Endodermal cell (in vitro differentiated cells): Measurements from ENCODE around the gene CNTLN. TPM values are rescaled to one million over a fixed set of nuclear protein-coding genes. Genes with fewer than 3 reads are reported as not detected.

ENCODE experiments used
- DNase-seq: peaks from one replicate; pipeline ENCODE4 v3.0.0-alpha.2; 2017
- H3K27ac ChIP-seq: 2 replicates; pipeline ENCODE4 v1.5.1; 2013; ENCODE audit warnings: mild to moderate bottlenecking, low read depth, low read length, moderate library complexity
- H3K27me3 ChIP-seq: 2 replicates; pipeline ENCODE4 v1.6.1; 2013; ENCODE audit warnings: mild to moderate bottlenecking, low read length, moderate library complexity; ENCODE audit not compliant: insufficient read depth, control insufficient read depth, poor library complexity, severe bottlenecking
- H3K36me3 ChIP-seq: 2 replicates; pipeline ENCODE4 v1.7.0; 2013; ENCODE audit warnings: mild to moderate bottlenecking, low read length, moderate library complexity; ENCODE audit not compliant: control insufficient read depth, insufficient read depth
- H3K4me1 ChIP-seq: one replicate; pipeline ENCODE4 v1.7.0; 2013; ENCODE audit warnings: low read length; ENCODE audit not compliant: control insufficient read depth, insufficient read depth
- H3K4me3 ChIP-seq: 2 replicates; pipeline ENCODE4 v1.5.1; 2013; ENCODE audit warnings: mild to moderate bottlenecking, low read length, moderate library complexity
- H3K9ac ChIP-seq: 2 replicates; pipeline ENCODE4 v1.6.1; 2013; ENCODE audit warnings: mild to moderate bottlenecking, low read length, moderate library complexity; ENCODE audit not compliant: poor library complexity, severe bottlenecking; ENCODE audit errors: extremely low read depth
- H3K9me3 ChIP-seq: 2 replicates; pipeline ENCODE4 v1.6.1; 2013; ENCODE audit warnings: mild to moderate bottlenecking, low read length, moderate library complexity; ENCODE audit not compliant: control insufficient read depth
- H3K27ac Mint-ChIP-seq: 2 replicates; pipeline ENCODE4 v1.8.0; 2020; ENCODE audit warnings: mixed read lengths
- H3K27me3 Mint-ChIP-seq: 2 replicates; pipeline ENCODE4 v1.8.0; 2021; ENCODE audit warnings: mild to moderate bottlenecking, mixed read lengths; ENCODE audit not compliant: insufficient read depth
- H3K36me3 Mint-ChIP-seq: 2 replicates; pipeline ENCODE4 v1.8.0; 2020; ENCODE audit warnings: low read depth, mixed read lengths
- H3K4me1 Mint-ChIP-seq: 2 replicates; pipeline ENCODE4 v1.8.0; 2020; ENCODE audit warnings: mixed read lengths
- H3K4me3 Mint-ChIP-seq: 2 replicates; pipeline ENCODE4 v1.8.0; 2020; ENCODE audit warnings: mild to moderate bottlenecking, moderate library complexity, mixed read lengths
- H3K9me3 Mint-ChIP-seq: 2 replicates; pipeline ENCODE4 v1.8.0; 2020; ENCODE audit warnings: mild to moderate bottlenecking, mixed read lengths
- WGBS, 2 experiments: methylation state at CpG; one replicate each; pipeline versions ENCODE4 v1.1.5 to v1.1.7; 2013; ENCODE audit warnings: missing lambda C conversion rate in 2 of 2, mixed read lengths in 1 of 2; ENCODE audit not compliant: insufficient coverage in 1 of 2, insufficient read length in 1 of 2; 5-methylcytosine and 5-hydroxymethylcytosine counted together
- total RNA-seq, 2 donors: library from RNA; stranded (reverse); fragmentation: NEBNext Ultra II Directional in 1 of 2; extraction: Animal tissue kit (Norgen Biotek cat#: 25700) in 1 of 2; gene quantifications; 2 replicates in 1 of 2; 3 replicates in 1 of 2; pipeline ENCODE4 v1.2.1, GENCODE V29; 2021
- TF ChIP-seq, protein P1 (sequence below): fragments of 200-600 bp; sonication (generic); conservative IDR thresholded peaks from 2 replicates; pipeline ENCODE4 v1.5.0; 2021; ENCODE audit warnings: antibody characterized with exemption, mild to moderate bottlenecking

Gene CNTLN
- total RNA-seq, 2 donors from 2014 or later, result 12.4 to 13.7 TPM

DNA sequence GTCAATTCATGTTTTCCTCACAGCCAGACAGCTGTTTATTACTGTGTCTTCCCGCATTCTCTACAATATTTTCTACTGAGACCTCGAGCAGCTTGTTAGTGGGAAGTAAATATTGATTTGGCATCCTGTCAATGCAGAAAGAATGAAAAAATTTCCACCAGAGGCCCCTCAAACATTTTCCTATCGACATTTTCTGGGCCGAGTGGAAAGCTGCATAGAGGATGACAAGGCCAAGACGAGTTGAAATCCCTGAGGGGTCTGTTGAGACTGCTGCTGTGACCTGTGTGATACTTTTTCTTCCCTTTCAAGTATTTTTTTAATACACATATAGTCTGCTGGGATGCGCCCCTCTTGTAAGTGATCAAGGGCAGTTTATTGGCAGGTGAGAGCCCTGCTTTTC is 352.6 kb downstream of the CNTLN start:
- Mint-ChIP-seq H3K9me3 (no peaks in the 10 kb centered on the region), H3K36me3 (no peaks in the 10 kb centered on the region), H3K27ac (no peak overlapping the region), H3K4me1 (peaks cover 7% of the 10 kb centered on the region), H3K27me3 (no peaks in the 10 kb centered on the region), H3K4me3 (no peak overlapping the region)
- Histone ChIP-seq H3K4me3 (no peak overlapping the region), H3K36me3 (no peaks in the 10 kb centered on the region), H3K4me1 (no peaks in the 10 kb centered on the region), H3K27me3 (no peaks in the 10 kb centered on the region), H3K9ac (no peak overlapping the region), H3K9me3 (no peaks in the 10 kb centered on the region), H3K27ac (no peak overlapping the region)
- 86 to 90% methylated on average over 3 to 6 of the region's 6 CpGs for WGBS, 2 experiments
- TF ChIP-seq, protein P1, sequence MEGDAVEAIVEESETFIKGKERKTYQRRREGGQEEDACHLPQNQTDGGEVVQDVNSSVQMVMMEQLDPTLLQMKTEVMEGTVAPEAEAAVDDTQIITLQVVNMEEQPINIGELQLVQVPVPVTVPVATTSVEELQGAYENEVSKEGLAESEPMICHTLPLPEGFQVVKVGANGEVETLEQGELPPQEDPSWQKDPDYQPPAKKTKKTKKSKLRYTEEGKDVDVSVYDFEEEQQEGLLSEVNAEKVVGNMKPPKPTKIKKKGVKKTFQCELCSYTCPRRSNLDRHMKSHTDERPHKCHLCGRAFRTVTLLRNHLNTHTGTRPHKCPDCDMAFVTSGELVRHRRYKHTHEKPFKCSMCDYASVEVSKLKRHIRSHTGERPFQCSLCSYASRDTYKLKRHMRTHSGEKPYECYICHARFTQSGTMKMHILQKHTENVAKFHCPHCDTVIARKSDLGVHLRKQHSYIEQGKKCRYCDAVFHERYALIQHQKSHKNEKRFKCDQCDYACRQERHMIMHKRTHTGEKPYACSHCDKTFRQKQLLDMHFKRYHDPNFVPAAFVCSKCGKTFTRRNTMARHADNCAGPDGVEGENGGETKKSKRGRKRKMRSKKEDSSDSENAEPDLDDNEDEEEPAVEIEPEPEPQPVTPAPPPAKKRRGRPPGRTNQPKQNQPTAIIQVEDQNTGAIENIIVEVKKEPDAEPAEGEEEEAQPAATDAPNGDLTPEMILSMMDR, result no peak
- DNase-seq, result no peak

DNA sequence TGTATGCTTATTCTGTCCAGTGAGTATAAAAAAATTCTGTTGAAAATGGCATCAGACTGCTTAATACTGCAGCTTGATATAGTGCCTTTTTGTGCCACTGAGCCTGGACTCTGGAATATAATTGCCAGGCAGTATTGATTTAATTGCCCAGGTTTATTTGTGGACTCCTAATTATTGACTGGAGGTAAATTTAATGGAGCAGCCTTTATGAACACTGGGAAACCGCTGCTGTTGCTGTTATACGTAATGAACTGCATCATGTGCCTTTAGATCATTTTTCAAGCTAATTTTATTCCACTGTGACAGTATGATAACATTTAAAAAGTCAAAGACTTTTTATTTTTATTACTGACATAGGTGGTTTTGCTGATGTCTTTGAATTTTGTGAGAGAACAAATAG is 353.8 kb downstream of the CNTLN start:
- TF ChIP-seq, protein P1, result no peak
- no peak overlapping the region for H3K9ac ChIP-seq
- H3K4me3 ChIP-seq, result no peak overlapping the region
- H3K27ac ChIP-seq, result no peak overlapping the region
- Mint-ChIP-seq H3K4me3 (no peak overlapping the region), H3K4me1 (peaks cover 7% of the 10 kb centered on the region), H3K27ac (no peak overlapping the region), H3K36me3 (no peaks in the 10 kb centered on the region), H3K9me3 (no peaks in the 10 kb centered on the region), H3K27me3 (no peaks in the 10 kb centered on the region)
- DNase-seq, result no peak
- no peaks in the 10 kb centered on the region for H3K36me3 ChIP-seq
- no peaks in the 10 kb centered on the region for H3K27me3 ChIP-seq
- 97% methylated on average over 2 of the region's 2 CpGs; no CpG with 5 or more reads in 1 of the 2 experiments for WGBS, 2 experiments
- no peaks in the 10 kb centered on the region for H3K4me1 ChIP-seq
- H3K9me3 ChIP-seq, result no peaks in the 10 kb centered on the region

DNA sequence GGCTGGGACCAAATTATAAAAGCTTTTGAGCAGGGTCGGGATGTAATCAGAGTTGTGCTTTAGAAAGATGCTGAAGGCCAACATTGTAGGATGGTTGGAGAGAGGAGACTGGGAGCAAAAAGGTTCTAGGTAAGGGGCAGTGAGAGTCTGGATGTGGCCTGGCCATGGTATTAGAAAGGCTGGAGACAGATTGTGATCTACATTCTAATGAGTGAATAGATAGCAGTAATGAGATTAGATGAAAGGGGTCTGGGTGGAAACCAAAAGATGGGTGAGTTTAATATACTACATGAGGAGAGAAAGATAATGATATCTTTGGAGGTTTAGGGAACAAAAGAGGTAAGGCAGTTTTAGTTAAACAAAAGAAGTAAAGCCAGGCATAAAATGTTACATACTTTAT is 355.3 kb downstream of the CNTLN start:
- TF ChIP-seq, protein P1, result no peak
- no peak overlapping the region for H3K9ac ChIP-seq
- H3K9me3 ChIP-seq, result no peaks in the 10 kb centered on the region
- Mint-ChIP-seq H3K36me3 (no peaks in the 10 kb centered on the region), H3K27ac (no peak overlapping the region), H3K4me3 (no peak overlapping the region), H3K27me3 (no peaks in the 10 kb centered on the region), H3K4me1 (peaks cover 7% of the 10 kb centered on the region), H3K9me3 (no peaks in the 10 kb centered on the region)
- H3K4me1 ChIP-seq, result no peaks in the 10 kb centered on the region
- H3K27ac ChIP-seq, result no peak overlapping the region
- H3K27me3 ChIP-seq, result no peaks in the 10 kb centered on the region
- DNase-seq, result no peak
- WGBS, 2 experiments, result 77 to 100% methylated on average over 1 of the region's 1 CpG
- H3K36me3 ChIP-seq, result no peaks in the 10 kb centered on the region
- no peak overlapping the region for H3K4me3 ChIP-seq
